HT1080 (cell line): ENCODE data around the gene AGPAT3. TPM values are rescaled to one million over a fixed set of nuclear protein-coding genes. Genes with fewer than 3 reads are reported as not detected.
"Not testable (repeated sequence)": the region's sequence is repeated elsewhere in the genome, so short reads cannot be mapped to it uniquely, and the experiment has no call there.

Experiments
- DNase-seq: peaks from one replicate; pipeline ENCODE4 v3.0.0-alpha.2; 2015; ENCODE audit warnings: low read depth
- total RNA-seq: library from RNA; depleted of rRNA; stranded (reverse); fragments of >200 nt; shearing (Covaris generic); gene quantifications from 2 replicates; pipeline ENCODE4 v1.2.3, GENCODE V29; 2014

AGPAT3 gene
- total RNA-seq, 1 experiment from 2014 or later = 60.2 TPM

GRCh38 chr21:43882952-43883545, 18.0 kb downstream of the AGPAT3 start:
- no peak for DNase-seq

- no peak for DNase-seq
Observed at GRCh38 chr21:43884012-43884860, 19.2 kb downstream of the AGPAT3 start.

- no peak for DNase-seq
Observed at GRCh38 chr21:43884861-43885417, 19.9 kb downstream of the AGPAT3 start.

- DNase-seq = no peak
Observed at GRCh38 chr21:43885721-43886120, 20.7 kb downstream of the AGPAT3 start.

- no peak for DNase-seq
Observed at GRCh38 chr21:43886565-43886964, 21.5 kb downstream of the AGPAT3 start.

- DNase-seq = no peak
Observed at GRCh38 chr21:43889069-43889468, 24.0 kb downstream of the AGPAT3 start.

GRCh38 chr21:43890042-43890441, 25.0 kb downstream of the AGPAT3 start:
- DNase-seq = no peak

GRCh38 chr21:43892334-43892733, 27.3 kb downstream of the AGPAT3 start:
- DNase-seq = no peak

- no peak for DNase-seq
Observed at GRCh38 chr21:43892984-43893535, 28.0 kb downstream of the AGPAT3 start.

GRCh38 chr21:43893536-43894205, 28.6 kb downstream of the AGPAT3 start:
- DNase-seq = no peak

GRCh38 chr21:43894206-43894577, 29.2 kb downstream of the AGPAT3 start:
- DNase-seq = no peak

- DNase-seq = no peak
Observed at GRCh38 chr21:43895196-43895595, 30.2 kb downstream of the AGPAT3 start.

- DNase-seq = not testable (repeated sequence)
Observed at GRCh38 chr21:43896696-43897299, 31.8 kb downstream of the AGPAT3 start.

GRCh38 chr21:43899307-43900077, 34.5 kb downstream of the AGPAT3 start:
- DNase-seq = no peak

GRCh38 chr21:43900078-43900385, 35.0 kb downstream of the AGPAT3 start:
- DNase-seq = no peak

GRCh38 chr21:43900690-43901089, 35.7 kb downstream of the AGPAT3 start:
- DNase-seq = no peak

- no peak for DNase-seq
Observed at GRCh38 chr21:43902441-43902840, 37.4 kb downstream of the AGPAT3 start.

GRCh38 chr21:43903451-43904091, 38.5 kb downstream of the AGPAT3 start:
- DNase-seq = no peak

GRCh38 chr21:43904331-43904781, 39.3 kb downstream of the AGPAT3 start:
- no peak for DNase-seq
